ENCODE results near the gene ALOX5.
"Not testable (repeated sequence)": the region's sequence is repeated elsewhere in the genome, so short reads cannot be mapped to it uniquely, and the experiment has no call there.

The ALOX5 gene

DNA sequence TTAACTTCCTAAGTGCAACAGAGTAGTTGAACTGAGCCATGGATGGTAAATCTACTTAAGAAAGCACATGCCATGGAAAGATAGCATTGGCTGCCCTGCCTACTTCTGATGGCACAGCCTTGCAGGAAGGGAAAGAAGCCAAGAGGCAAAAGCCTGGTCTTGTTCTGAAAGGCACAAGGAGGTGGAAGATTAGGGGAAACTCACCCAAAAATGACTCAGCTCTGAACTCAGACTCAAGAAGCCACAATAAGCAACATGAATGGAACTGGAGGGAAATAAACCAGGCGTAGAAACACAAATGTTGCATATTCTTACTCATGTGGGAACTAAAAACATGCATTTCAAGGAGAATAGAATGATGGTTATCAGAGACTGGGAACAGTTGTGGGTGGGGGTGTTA lies 20.8 kb upstream of the ALOX5 start:
- Histone ChIP-seq H3K9me3 (replicated peaks in 1 of 11) (peaks cover 11 to 20% (median 12%) of the 10 kb centered on the region in 11 experiments), H3K4me3 (no peak overlapping the region), H3K27me3 (no peaks in the 10 kb centered on the region), H3K36me3 (peaks cover 0 to 6% (median 0%) of the 10 kb centered on the region in 11 experiments; a peak in 7 of 22 replicates), H3K4me2 (peak overlapping the region in 4 of 11 experiments; percentile 19 to 91 (median 46); a peak in 7 of 22 replicates), H3K4me1 (peaks cover 0 to 49% (median 0%) of the 10 kb centered on the region in 10 experiments; a peak in 8 of 20 replicates), H3K9ac (no peak overlapping the region), H4K20me1 (no peaks in the 10 kb centered on the region; a peak in 1 of 22 replicates), H3K27ac (peak overlapping the region in 3 of 11 experiments; percentile 43 to 65 (median 63); a peak in 4 of 22 replicates)
- TF ChIP-seq Cebpa-rat (IDR thresholded peaks at IDR 0.05): no peak

DNA sequence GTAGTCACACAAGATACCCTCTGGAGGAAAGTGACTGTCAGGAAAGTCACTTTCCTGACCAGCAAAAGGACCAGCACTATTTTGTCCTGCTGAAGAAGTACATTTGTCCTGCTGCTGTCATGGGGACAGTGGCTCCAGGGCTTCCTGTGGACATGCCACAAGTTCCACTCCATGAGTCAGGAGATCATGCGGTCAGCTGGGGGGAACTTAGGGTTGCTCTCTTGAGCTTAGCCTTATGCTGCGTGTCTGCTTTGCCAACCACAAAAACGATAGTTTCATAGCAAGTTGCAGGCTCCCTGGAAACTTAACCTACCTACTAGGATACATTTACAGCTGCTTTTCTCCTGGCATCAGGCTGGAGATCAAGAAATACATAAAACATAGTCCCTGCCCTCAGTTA lies 19.8 kb upstream of the ALOX5 start:
- peak overlapping the region in 2 of 11 experiments; percentile 21 to 57; a peak in 1 of 22 replicates for H3K9ac ChIP-seq

DNA sequence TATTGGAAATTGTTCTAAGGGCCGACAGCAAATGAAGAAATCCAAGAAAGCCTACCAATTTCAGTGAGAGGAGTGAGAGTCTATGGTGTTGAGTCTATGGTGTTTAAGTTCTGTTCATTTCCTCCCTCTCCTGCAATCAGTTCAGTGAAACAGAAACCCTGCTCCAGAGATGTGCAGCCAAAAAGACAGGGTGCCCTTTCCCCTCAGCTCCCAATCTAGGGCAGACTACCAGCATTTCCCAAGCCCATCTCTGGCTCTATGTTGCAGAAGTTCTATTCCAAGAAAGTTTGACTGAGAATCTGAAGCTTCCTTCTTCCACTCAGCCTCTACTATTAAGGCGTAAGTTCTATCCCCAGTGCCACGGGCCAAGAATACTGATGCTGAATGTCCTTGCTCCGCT lies 18.5 kb upstream of the ALOX5 start:
- Histone ChIP-seq H3K9me3 (replicated peaks in 1 of 11) (peaks cover 0 to 16% (median 0%) of the 10 kb centered on the region in 11 experiments; a peak in 8 of 22 replicates), H3K4me3 (no peak overlapping the region), H3K4me2 (peak overlapping the region in 2 of 11 experiments; percentile 69 to 91; a peak in 3 of 22 replicates), H4K20me1 (no peaks in the 10 kb centered on the region; a peak in 1 of 22 replicates), H3K27ac (no peak overlapping the region; a peak in 1 of 22 replicates), H3K9ac (no peak overlapping the region), H3K36me3 (peaks cover 0 to 10% (median 0%) of the 10 kb centered on the region in 11 experiments; a peak in 4 of 22 replicates), H3K4me1 (peaks cover 0 to 49% (median 0%) of the 10 kb centered on the region in 10 experiments; a peak in 8 of 20 replicates), H3K27me3 (no peaks in the 10 kb centered on the region)
- no peak for TF ChIP-seq Cebpa-rat (IDR thresholded peaks at IDR 0.05)

More for the DNA sequence above, 19.8 kb upstream of the ALOX5 start:
- Histone ChIP-seq H3K4me1 (peaks cover 0 to 49% (median 0%) of the 10 kb centered on the region in 10 experiments; a peak in 8 of 20 replicates), H3K27me3 (no peaks in the 10 kb centered on the region), H3K27ac (peak overlapping the region in 3 of 11 experiments; percentile 43 to 69 (median 65); a peak in 6 of 22 replicates), H3K4me3 (no peak overlapping the region), H4K20me1 (no peaks in the 10 kb centered on the region; a peak in 1 of 22 replicates), H3K4me2 (peak overlapping the region in 3 of 11 experiments; percentile 22 to 91 (median 69); a peak in 7 of 22 replicates), H3K36me3 (peaks cover 0 to 9% (median 0%) of the 10 kb centered on the region in 11 experiments; a peak in 4 of 22 replicates), H3K9me3 (replicated peaks in 1 of 11) (peaks cover under 1 to 10% (median 1%) of the 10 kb centered on the region in 11 experiments; a peak in 17 of 22 replicates)
- no peak for TF ChIP-seq Cebpa-rat (IDR thresholded peaks at IDR 0.05)

DNA sequence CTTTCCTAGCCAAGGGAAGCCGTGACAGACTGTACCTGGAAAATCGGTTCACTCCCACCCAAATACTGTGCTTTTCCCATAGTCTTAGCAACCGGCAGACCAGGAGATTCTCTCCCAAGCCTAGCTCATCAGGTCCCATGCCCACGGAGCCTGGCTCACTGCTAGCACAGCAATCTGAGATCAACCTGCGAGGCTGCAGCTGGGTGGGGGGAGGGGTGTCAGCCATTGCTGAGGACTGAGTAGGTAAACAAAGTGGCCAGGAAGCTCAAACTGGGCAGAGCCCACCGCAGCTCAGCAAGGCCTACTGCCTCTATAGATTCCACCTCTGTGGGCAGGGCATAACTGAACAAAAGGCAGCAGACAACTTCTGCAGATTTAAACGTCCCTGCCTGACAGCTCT lies 15.1 kb upstream of the ALOX5 start:
- H4K20me1 ChIP-seq, H3K27ac ChIP-seq, H3K4me3 ChIP-seq, H3K9ac ChIP-seq, H3K4me2 ChIP-seq, H3K27me3 ChIP-seq: not testable (repeated sequence)
- peaks cover 0 to 13% (median 0%) of the 10 kb centered on the region in 11 experiments; a peak in 4 of 22 replicates for H3K36me3 ChIP-seq
- H3K4me1 ChIP-seq: peaks cover 0 to 24% (median 0%) of the 10 kb centered on the region in 10 experiments; a peak in 7 of 20 replicates
- H3K9me3 ChIP-seq (replicated peaks in 1 of 11): peaks cover 0 to 20% (median 0%) of the 10 kb centered on the region in 11 experiments; a peak in 6 of 22 replicates

DNA sequence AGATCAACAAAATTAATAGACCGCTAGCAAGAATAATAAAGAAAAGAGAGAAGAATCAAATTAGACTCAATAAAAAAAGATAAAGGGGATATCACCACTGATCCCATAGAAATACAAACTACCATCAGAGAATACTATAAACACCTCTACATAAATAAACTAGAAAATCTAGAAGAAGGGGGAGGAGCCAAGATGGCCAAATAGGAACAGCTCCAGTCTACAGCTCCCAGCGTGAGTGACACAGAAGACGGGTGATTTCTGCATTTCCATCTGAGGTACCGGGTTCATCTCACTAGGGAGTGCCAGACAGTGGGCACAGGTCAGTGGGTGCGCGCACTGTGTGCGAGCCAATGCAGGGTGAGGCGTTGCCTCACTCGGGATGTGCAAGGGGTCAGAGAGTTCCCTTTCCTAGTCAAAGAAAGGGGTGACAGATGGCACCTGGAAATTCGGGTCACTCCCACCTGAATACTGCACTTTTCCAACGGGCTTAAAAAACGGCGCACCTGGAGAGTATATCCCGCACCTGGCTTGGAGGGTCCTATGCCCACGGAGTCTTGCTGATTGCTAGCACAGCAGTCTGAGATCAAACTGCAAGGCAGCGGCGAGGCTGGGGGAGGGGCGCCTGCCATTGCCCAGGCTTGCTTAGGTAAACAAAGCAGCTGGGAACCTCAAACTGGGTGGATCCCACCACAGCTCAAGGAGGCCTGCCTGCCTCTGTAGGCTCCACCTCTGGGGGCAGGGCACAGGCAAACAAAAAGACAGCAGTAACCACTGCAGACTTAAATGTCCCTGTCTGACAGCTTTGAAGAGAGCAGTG lies 11.8 kb upstream of the ALOX5 start:
- H3K4me1 ChIP-seq, H3K4me3 ChIP-seq, H3K9ac ChIP-seq, H4K20me1 ChIP-seq, H3K27me3 ChIP-seq, H3K4me2 ChIP-seq, H3K27ac ChIP-seq: not testable (repeated sequence)
- Histone ChIP-seq H3K9me3 (replicated peaks in 1 of 11) (peaks cover 0 to 20% (median 0%) of the 10 kb centered on the region in 11 experiments; a peak in 9 of 22 replicates), H3K36me3 (peaks cover 0 to 13% (median 0%) of the 10 kb centered on the region in 11 experiments; a peak in 4 of 22 replicates)

GRCh38 chr10:45367643-45368042 lies 6.4 kb upstream of the ALOX5 start:
- H3K27me3 ChIP-seq; H3K4me3 ChIP-seq; H4K20me1 ChIP-seq; H3K9ac ChIP-seq; H3K36me3 ChIP-seq; H3K9me3 ChIP-seq (replicated peaks in 1 of 11): not testable (repeated sequence)
- Histone ChIP-seq H3K27ac (0 out of 22 replicates have a peak overlapping the region, but pooled peaks of 1 of the 11 experiments have one; percentile 80), H3K4me2 (0 out of 22 replicates have a peak overlapping the region, but pooled peaks of 1 of the 11 experiments have one; percentile 40), H3K4me1 (peaks cover 32 to 49% (median 44%) of the 10 kb centered on the region in 10 experiments)

GRCh38 chr10:45368181-45368580 lies 5.8 kb upstream of the ALOX5 start:
- TF ChIP-seq Cebpa-rat (IDR thresholded peaks at IDR 0.05): no peak
- H3K4me1 ChIP-seq: peaks cover 38 to 55% (median 49%) of the 10 kb centered on the region in 10 experiments
- peak overlapping the region in 2 of 11 experiments; percentile 27 to 80; a peak in 2 of 22 replicates for H3K27ac ChIP-seq
- H3K27me3 ChIP-seq: peaks cover 0 to 2% (median 0%) of the 10 kb centered on the region in 11 experiments; a peak in 2 of 22 replicates
- peaks cover 0 to 10% (median 8%) of the 10 kb centered on the region in 11 experiments; a peak in 11 of 22 replicates for H3K9me3 ChIP-seq (replicated peaks in 1 of 11)
- no peaks in the 10 kb centered on the region; a peak in 1 of 22 replicates for H3K36me3 ChIP-seq
- no peak overlapping the region for H3K4me3 ChIP-seq
- H3K9ac ChIP-seq: no peak overlapping the region
- H4K20me1 ChIP-seq: no peaks in the 10 kb centered on the region
- H3K4me2 ChIP-seq: peak overlapping the region in 4 of 11 experiments; percentile 23 to 98 (median 69); a peak in 6 of 22 replicates

DNA sequence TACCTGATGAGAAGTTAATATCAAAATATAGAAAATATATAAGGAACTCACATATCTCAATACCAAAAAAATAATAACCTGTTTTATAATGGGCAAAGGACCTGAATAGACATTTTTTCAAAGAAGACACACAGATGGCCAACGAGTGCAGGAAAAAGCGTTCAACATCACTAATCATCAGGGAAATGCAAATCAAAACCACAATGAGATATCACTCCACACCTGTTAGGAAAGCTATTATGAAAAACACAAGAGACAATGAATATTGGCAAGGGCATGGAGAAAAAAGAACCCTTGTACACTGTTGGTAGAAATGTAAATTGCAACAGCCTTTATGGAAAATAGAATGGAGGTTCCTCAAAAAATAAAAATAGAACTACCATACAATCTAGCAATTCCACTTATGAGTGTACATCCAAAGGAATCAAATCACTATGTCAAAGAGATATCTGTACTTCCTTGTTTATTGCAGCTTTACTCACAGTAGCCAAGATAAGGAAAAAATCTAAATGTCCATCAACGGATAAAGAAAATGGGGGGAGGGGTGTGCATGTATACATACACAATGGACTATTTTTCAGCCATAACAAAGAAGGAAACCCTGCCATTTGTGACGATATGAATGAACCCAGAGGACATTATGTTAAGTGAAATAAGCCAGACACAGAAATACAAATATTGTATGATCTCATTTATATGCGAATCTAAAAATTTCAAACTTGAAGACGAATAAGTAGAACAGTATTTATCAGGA lies 3.6 kb upstream of the ALOX5 start:
- peak overlapping the region; percentile 76 to 99 (median 96) for H3K4me2 ChIP-seq

More for the DNA sequence above, 3.6 kb upstream of the ALOX5 start:
- Histone ChIP-seq H3K9ac (peak overlapping the region in 7 of 11 experiments; percentile 3 to 58 (median 47); a peak in 11 of 22 replicates), H3K9me3 (replicated peaks in 1 of 11) (peaks cover 0 to 10% (median 8%) of the 10 kb centered on the region in 11 experiments; a peak in 11 of 22 replicates), H3K27me3 (peaks cover 0 to 5% (median 0%) of the 10 kb centered on the region in 11 experiments; a peak in 2 of 22 replicates), H3K27ac (peak overlapping the region; percentile 16 to 83 (median 63); a peak in 21 of 22 replicates), H3K36me3 (peaks cover 0 to 8% (median 4%) of the 10 kb centered on the region in 11 experiments; a peak in 9 of 22 replicates), H3K4me1 (peaks cover 45 to 72% (median 61%) of the 10 kb centered on the region in 10 experiments), H3K4me3 (peak overlapping the region in 2 of 10 experiments; percentile 7 to 24; a peak in 6 of 20 replicates), H4K20me1 (no peaks in the 10 kb centered on the region)
- no peak for TF ChIP-seq Cebpa-rat (IDR thresholded peaks at IDR 0.05)

Measured in BLaER1 treated with 17β-estradiol and CSF1 and Interleukin-3, amounts not matched to agents 10 nM and 100 nM (cell line).